Inflammatory macrophage treated with lipopolysaccharide for 1 hour (primary cell): ENCODE data around the gene C1orf52.

Experiments used
- DNase-seq, 2 donors: peaks; one replicate each; pipeline ENCODE4 v3.0.0-alpha.2; 2020 to 2022

C1orf52 gene

DNA sequence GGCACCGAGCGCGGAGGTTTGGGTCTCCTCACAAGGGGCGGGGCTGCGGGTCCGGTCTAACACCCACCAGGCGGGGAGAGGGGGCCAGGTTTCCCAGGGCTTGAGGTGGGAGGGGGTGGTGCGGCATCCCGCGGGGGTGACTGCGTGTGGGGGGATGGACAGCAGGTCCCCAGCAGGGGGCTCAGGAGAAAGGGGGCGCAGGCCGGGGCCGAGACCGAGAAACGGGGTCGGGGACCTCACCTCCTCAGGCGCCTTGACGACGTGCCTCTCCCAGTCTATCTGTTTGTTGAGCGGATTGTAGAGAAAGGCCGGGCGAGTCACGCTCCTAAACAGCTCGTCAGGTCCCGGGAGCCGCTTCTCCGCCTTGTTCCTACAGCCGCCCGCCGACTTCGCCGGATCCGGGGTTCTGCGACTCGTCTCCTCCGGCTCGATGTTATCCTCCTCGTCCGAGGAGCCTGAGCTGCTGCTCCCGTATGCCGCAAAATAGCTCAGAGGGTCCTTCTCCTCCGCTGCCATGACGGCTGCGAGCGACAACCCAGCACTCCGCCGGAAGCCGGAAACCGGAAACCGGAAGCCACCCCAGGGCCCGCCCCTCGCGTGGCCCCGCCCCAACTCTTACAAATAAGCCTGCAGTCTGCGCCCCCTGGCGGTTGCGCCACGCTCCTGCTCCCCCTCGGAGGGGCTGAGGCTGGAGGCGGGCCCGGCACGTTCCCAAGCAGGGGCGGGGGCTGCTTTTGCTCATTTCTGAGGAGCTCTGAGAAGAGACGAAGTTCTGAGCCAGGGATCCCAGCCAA, at the start of gene C1orf52:
TSS of gene C1orf52 (minus strand) at position 545 of the 794 bp plus-strand sequence. CDS start at position 516, 29 bp downstream.
- peak; percentile 84 to 98 for DNase-seq

DNA sequence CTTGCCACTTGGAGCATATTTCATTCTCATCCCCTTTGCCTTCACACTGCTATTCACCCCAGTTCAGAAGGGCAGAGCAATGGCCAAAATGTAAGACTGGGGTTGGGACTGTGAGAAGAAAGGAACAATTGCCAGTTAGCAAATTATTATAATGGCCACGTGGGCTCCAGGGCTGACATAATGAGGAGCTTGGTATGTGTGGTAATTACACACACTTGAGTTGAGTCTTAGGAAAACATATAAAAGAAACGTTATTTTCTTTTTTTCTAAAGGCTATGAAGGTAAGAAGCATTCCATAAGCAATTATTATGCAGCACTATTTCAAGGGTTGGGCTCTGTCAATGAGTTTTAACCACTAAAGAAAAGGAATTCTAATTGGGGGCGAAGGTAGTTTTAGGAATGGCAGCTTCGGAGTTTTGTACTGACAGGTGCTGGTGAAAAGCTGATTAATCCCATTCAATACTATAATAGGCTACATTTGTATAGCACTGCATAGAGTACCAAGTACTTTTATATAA, 49.4 kb upstream of the C1orf52 start:
- DNase-seq, result no peak

DNA sequence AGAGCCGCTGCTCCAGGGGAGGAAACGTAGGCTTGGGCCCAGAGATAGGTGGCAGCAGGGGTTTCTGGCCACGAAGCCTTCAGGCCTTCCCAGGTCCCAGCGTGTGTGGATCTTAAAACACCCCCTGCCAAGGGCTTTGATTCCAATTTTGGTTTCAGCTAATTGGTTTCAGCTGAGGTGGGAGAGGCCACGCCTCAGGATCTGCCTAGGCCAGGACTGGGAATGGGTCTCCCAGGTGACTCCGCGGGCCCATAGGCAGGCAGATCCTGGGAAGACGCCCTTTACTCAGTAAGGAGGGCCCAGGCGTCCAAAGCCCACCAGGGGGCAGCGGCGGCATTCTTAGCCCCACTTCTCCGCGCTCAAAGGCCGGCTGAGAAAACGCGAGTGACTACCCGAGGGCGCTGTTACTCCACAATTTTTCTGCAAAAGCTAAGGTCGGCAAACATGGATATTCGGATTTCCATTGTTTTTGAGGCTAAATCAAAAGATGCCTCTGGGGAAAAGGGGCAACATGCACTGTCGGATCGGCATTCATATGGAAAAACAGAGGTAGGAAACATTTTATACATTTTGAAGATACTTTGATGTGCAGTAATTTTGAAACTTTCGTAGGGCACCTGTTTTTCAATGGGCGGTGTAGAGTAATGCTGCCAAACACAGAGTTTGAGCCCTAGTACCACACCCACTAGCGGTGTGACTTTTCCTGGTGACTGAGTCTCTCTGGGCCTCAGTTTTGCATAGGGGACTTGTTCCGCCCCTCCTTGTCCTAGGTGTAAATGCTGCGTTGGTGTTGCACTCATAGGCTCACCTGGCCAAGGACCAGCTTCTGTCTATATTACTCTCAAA, 48.7 kb upstream of the C1orf52 start:
- DNase-seq, result peak; percentile 23 to 39

GRCh38 chr1:85306236-85306635, 46.8 kb upstream of the C1orf52 start:
- no peak for DNase-seq

DNA sequence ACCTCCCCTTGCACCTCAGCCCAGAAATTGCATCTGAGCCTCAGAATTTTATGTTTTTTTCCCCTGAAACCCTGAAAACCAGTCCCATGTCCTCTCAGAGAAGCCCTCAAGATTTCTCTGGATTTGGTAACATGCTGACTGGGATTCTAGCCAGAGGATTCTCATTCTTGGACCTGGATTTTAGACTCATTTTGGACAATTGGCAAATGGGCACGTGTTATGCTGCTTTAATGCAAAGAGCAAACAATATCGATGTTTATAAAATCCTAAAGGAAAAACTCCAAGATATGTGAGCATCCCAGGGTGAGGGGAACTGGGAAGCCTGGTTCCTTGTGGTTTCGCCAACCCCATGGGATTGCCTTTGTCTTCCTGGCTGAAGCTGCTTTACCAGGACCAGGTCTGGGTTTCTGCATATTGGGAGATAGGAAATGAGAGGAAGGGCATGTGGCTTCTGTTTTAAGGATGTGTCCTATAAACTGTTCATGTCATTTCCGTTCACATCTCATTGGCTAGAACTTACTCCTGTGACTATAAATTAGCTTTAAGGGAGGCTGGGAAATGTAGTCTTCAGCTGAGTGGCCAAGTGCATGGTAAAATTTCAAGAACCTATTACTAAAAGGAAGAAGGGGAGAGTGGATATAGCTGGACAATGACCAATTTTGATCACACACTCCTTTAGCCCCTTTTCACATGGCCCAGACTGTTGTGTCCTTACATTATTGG, 44.1 kb upstream of the C1orf52 start:
- no peak for DNase-seq

DNA sequence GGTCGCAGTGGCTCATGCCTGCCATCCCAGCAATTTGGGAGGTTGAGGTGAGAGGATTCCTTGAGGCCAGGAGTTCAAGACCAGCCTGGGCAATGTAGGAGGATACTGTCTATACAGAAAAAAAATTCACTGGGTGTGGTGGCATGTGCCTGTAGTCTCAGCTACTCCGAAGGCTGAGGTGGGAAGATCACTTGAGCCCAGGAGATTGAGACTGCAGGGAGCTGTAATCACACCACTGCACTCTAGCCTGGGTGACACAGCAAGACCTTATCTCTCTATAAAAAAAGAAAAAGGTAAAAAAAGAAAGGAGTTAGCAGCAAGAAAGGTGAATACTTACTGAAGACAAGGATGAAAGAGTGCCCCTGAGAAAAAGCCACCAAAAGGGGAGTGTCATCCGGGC, 40.7 kb upstream of the C1orf52 start:
- no peak for DNase-seq

- DNase-seq, result no peak
Observed at GRCh38 chr1:85297855-85298629, 38.6 kb upstream of the C1orf52 start.

GRCh38 chr1:85297538-85297854, 38.0 kb upstream of the C1orf52 start:
- no peak for DNase-seq

DNA sequence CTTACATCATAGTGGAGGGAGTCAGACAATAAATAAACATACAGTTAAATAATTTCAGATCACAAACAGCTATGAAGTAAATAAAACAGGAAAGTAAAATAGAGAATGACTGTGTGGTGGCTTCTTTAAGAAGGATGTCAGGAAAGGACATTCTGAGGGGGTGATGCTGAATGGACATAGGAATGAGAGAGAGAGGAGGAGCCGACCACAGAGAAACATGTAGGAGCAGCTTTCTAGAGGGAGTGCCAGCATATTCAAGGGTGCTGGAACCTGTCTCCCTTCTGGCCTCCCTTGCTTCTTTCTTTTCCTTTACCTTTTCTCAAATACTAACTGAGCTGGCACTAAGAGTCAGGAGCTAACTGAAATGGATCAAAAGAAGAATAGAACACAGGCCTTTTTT, 37.5 kb upstream of the C1orf52 start:
- no peak for DNase-seq

DNA sequence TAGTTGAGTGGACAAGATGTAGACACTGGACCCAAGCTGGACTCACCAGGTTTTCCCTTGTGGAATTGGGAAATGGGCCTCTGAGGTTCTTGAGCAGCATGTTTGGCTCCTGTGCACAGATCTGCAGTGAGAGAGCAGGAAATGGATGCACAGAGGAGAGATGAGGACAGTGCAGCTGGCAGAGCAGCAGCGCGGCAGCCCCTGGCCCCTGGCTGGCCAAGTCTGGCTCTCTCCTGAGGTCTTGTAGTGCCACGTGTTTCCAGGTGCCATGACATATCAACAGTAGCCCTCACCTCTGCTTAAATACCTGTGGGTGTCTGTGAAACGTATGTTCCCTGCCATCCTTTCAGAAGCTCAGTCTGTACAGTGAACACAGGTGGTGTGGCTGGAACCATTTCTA, 36.2 kb upstream of the C1orf52 start:
- no peak for DNase-seq

DNA sequence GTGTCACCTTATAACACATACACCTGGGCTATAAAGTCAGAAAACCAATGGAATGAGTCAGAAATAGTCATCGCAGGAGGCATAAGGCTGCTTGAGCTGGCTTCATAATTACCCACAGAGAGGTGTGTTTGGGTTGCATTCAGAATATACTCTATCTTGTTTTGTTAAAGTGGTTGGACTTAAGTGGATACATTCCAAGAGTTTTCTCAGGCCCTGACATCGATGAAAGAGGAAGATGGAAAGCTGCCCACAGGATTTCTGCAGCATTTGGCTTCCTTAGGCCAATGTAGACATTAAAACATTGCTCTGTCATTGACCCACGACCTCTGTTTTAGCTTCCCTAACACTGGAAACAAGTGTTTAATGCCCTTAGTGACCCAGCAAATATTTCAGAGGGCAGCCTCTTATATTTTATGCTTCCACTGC, 35.6 kb upstream of the C1orf52 start:
- no peak for DNase-seq

DNA sequence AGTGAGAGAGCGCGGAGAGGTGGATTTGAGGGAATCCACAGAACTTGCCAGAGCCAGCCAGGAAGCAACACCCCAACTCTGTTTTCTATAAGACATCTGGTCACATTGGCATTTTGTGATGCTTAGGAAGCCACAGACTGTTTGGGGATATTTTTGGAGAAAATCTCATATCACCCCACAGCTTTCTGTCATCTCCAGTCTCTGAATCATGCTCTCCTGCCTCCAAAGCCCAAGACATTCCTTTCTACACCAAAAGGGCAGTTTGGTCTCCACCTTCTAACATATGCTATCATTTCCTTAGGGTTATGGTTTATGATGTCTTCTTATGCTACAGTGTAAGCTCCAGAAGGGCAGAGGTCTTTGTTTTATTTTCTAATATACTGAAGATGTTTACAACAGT, 31.4 kb upstream of the C1orf52 start:
- no peak for DNase-seq

DNA sequence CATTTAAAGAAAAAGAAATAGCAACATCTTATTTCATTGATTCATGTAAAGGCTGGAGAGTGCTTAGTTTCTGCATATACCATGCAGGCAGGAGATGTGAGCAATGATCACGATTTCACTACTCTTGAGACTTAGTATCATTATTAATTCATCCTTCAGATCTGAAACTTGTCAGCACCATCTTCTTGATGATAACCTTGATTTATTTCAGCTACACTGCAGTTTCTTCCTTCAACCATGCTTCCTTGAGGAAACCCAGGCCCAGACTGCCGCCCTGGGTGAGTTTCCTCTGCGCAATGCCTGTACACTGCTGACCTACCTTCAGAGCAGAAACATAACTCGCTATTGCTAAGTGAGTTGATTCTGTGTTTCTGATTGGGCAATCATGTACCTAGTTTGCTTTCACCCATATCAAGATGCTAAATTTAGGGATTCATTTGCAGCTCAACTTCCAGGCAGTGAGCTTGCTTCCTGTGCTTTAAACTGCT, 30.4 kb upstream of the C1orf52 start:
- no peak for DNase-seq

DNA sequence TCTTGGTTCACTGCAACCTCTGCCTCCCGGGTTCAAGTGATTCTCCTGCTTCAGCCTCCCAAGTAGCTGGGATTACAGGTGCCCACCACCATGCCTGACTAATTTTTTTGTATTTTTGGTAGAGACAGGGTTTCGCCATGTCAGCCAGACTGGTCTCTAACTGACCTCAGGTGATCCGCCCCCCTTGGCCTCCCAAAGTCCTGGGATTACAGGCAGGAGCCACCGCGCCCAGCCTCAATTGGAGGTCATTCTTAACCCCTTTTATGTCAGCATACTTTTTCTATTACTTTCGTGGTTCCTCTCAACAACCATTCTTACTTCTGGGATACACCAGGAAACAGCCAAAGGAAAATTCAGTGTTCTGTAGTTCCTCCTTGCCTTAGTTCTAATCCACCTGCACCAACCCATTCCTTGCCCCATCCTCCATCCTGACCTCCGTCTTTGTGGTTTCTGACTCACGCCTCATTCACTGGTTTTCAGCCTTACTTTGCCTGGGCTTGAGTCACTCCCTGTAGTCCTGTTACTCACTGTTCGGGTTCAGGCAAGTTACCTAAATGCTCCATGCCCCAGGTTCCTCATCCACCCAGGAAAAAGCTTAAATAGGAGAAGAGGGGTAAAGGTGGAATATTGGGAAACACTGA, 29.9 kb upstream of the C1orf52 start:
- no peak for DNase-seq

GRCh38 chr1:85284202-85284601, 24.7 kb upstream of the C1orf52 start:
- no peak for DNase-seq

DNA sequence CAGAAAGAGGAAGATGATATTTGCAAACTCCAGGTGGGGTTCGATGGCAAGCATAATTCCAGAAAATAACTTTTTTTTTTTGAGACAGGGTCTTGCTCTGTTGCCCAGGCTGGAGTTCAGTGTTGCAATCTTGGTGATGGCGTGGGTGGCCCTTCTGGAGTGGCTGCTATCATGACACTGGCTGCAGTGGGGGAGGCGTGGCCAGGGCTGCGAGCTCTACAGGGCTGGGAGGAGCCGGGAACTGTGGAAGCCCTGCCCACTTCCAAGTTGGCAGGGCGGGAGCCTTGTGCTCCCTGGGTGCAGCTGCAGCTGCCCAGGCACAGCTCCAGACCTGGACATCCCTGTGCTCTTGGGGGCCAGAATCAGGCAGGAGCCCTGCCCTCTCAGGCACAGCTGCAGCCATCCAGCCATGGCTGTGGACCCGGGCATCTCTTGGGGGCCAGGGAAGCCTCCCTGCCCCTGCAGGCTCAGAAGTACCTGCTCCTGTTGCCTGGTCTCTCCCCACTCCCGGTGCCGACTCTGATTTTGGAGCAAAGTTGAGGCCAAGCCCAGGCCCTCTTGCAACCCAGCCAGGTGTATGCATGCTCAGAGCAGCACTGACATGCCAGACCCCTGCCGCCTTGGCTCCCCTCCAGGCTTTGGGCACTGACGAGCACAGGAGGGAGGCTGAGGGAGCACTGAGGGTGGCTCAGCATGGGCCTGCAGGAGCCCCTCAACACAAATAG, 24.2 kb upstream of the C1orf52 start:
- DNase-seq, result no peak

- DNase-seq, result no peak
Observed at GRCh38 chr1:85282424-85282823, 23.0 kb upstream of the C1orf52 start.

DNA sequence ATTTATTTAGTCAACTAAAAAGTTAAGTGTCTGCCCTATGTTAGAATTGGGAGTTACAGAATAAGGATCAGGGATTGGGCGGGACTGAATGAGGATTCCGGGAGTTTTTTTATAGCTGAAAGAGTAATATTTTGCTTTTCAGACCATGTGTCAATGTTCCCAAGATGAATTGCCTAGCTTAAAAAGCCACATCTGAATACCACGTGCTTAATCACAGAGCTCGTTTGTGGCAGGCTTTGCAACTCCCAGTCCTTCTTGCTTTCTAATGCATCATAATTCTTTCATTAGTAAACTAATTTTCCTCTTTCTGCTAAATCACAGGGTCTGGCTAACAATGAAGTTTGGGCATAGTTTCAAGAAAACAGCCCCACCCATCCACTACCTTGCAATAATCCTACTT, 21.2 kb upstream of the C1orf52 start:
- DNase-seq, result no peak

DNA sequence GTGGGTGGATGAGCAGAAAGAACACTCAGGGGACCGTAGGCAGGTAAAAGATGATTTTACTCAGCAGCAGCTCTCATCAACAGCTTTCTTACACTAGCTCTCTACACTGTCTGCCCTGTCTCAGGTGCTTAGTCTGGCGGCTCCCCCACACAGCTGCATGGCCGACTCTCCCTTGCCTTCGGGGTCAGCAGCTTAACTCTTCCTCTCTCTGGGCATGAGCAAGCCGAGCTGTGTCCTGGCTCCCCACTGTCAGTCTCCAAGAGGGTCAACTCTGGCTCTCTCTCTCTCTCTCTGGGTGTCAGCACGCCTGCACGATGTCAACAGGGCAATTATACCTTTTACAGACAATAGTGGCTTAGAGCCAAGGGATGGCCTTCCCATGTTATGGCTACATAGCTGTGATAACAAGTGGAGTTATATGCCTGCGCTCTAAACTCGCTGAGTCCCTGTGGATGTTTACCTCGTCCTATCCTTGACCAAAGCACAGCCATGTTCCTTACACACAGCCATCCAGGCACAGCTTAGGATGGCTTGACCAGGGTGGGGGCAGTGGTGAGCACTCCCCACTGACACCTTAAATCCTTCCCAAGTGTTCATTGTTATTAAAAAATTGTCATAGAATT, 20.1 kb upstream of the C1orf52 start:
- DNase-seq, result no peak

DNA sequence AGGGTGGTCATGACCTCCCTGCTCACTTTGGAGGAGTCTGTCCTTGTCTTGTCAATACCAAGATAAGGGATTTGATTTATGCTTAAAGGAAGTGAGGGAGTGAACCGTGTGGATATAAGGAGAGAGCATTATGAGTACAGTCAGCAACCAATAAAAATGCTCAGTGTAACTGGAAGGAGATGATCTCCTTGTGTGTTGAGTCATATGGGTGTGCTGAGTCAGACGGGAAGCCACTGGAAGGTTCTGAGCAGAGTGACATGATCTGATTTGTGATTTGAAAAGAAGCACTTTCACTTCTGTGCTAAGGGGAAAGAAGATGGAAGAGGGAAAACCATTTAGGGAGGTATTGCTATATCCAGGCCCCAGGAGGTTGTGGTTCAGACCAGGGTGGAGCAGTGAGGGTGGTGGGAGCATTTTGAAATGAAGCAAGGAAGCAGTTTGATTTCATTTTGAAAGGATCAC, 19.4 kb upstream of the C1orf52 start:
- peak; percentile 82 to 88 for DNase-seq
